SU-DHL-6 (cell line): ENCODE results near the gene VPS9D1.

ENCODE experiments used
- H2AFZ ChIP-seq: fragments of 200-600 bp; sonication (generic); 2 replicates; pipeline ENCODE4 v1.6.1; 2014; ENCODE audit warnings: low read depth, mild to moderate bottlenecking, moderate library complexity, mixed read lengths, antibody characterized with exemption, low read length; ENCODE audit not compliant: severe bottlenecking
- H3F3A ChIP-seq: fragments of 200-600 bp; shearing (Covaris generic); 2 replicates; pipeline ENCODE4 v1.6.0; 2016; ENCODE audit warnings: antibody characterized with exemption, mild to moderate bottlenecking; ENCODE audit not compliant: insufficient read depth
- H3K27ac ChIP-seq: fragments of 200-600 bp; sonication (generic); 2 replicates; pipeline ENCODE4 v1.5.1; 2016; ENCODE audit warnings: low read depth, mild to moderate bottlenecking, low read length, moderate library complexity, mixed read lengths
- H3K27me3 ChIP-seq: fragments of 200-600 bp; sonication (generic), shearing (Covaris generic); 2 replicates; pipeline ENCODE4 v1.6.0; 2014; ENCODE audit warnings: mild to moderate bottlenecking, low read length
- H3K36me3 ChIP-seq: fragments of 200-600 bp; sonication (generic); 2 replicates; pipeline ENCODE4 v1.6.1; 2014; ENCODE audit warnings: mild to moderate bottlenecking, low read length, mixed read lengths
- H3K4me2 ChIP-seq: fragments of 300-600, 200-600 bp; shearing (Covaris generic), sonication (generic); 2 replicates; pipeline ENCODE4 v1.6.0; 2014; ENCODE audit warnings: low read length, low read depth, mild to moderate bottlenecking; ENCODE audit not compliant: poor library complexity, severe bottlenecking
- H3K4me3 ChIP-seq: fragments of 200-600 bp; sonication (generic); 2 replicates; pipeline ENCODE4 v1.5.1; 2014; ENCODE audit warnings: antibody characterized with exemption, low read length, mild to moderate bottlenecking, mixed read lengths; ENCODE audit not compliant: insufficient read depth, poor library complexity, severe bottlenecking
- H3K79me2 ChIP-seq: fragments of 200-600 bp; sonication (generic); 2 replicates; pipeline ENCODE4 v1.6.1; 2014; ENCODE audit warnings: mild to moderate bottlenecking, low read length, moderate library complexity; ENCODE audit not compliant: insufficient read depth
- H3K9ac ChIP-seq: fragments of 200-600 bp; sonication (generic); 2 replicates; pipeline ENCODE4 v1.7.0; 2014; ENCODE audit warnings: mild to moderate bottlenecking, low read length
- H3K9me2 ChIP-seq: fragments of 200-600 bp; sonication (generic); replicated peaks from 2 replicates; pipeline ENCODE4 v1.6.1; 2014; ENCODE audit warnings: low read length; ENCODE audit not compliant: insufficient read depth
- H3K9me3 ChIP-seq: fragments of 200-600 bp; sonication (generic); 2 replicates; pipeline ENCODE4 v1.6.1; 2014; ENCODE audit warnings: low read length, mixed read lengths; ENCODE audit not compliant: insufficient read depth
- H4K20me1 ChIP-seq: fragments of 200-600 bp; sonication (generic); 2 replicates; pipeline ENCODE4 v1.6.1; 2014; ENCODE audit warnings: low read depth, mild to moderate bottlenecking, antibody characterized with exemption, low read length, moderate library complexity, mixed read lengths
- EZH2phosphoT487 ChIP-seq: fragments of 200-600 bp; sonication (generic), shearing (Covaris generic); conservative IDR thresholded peaks from 2 replicates; pipeline ENCODE4 v1.6.1; 2018; ENCODE audit warnings: mild to moderate bottlenecking, antibody characterized with exemption, low read length, moderate library complexity, mixed read lengths
- TF ChIP-seq, protein P1 (sequence below): fragments of 200-600 bp; sonication (generic); IDR thresholded peaks from one replicate; pipeline ENCODE4 v1.5.1; 2017; ENCODE audit warnings: antibody characterized with exemption, mild to moderate bottlenecking, low read length, moderate library complexity; ENCODE audit not compliant: insufficient read depth, poor library complexity, severe bottlenecking

The VPS9D1 gene

DNA sequence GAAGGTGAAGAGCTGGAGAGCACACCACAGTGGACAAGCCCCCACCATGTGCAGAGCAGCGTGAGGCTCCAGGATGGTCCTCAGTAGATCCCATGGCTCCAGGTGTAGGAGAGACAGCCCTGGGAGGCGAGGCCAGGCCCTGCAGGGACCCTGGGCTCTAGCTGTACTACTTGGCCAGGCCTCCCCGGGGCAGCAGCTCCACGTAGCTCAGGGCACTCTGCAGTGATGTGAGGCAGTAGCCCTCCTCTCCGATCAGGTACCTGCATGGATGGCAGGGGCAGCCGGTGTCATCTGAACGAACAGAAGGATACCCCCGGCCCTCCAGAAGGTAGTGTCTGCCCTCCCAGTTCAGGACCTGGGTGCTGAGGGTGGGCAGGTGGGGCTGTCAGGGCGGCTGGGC, 13.0 kb downstream of the VPS9D1 start:
- Histone ChIP-seq H3K4me2 (no peak overlapping the region), H3K9me2 (no peaks in the 10 kb centered on the region), H3K79me2 (no peaks in the 10 kb centered on the region; the same call in 1 of the 2 replicates), H2AFZ (no peak overlapping the region), H3K9ac (no peak overlapping the region), H3K4me3 (no peak overlapping the region), H4K20me1 (no peaks in the 10 kb centered on the region), H3K27me3 (no peaks in the 10 kb centered on the region), H3K9me3 (no peaks in the 10 kb centered on the region), H3K27ac (no peak overlapping the region), H3K36me3 (no peaks in the 10 kb centered on the region), H3F3A (no peaks in the 10 kb centered on the region)
- TF ChIP-seq EZH2phosphoT487, result no peak
- TF ChIP-seq, protein P1, sequence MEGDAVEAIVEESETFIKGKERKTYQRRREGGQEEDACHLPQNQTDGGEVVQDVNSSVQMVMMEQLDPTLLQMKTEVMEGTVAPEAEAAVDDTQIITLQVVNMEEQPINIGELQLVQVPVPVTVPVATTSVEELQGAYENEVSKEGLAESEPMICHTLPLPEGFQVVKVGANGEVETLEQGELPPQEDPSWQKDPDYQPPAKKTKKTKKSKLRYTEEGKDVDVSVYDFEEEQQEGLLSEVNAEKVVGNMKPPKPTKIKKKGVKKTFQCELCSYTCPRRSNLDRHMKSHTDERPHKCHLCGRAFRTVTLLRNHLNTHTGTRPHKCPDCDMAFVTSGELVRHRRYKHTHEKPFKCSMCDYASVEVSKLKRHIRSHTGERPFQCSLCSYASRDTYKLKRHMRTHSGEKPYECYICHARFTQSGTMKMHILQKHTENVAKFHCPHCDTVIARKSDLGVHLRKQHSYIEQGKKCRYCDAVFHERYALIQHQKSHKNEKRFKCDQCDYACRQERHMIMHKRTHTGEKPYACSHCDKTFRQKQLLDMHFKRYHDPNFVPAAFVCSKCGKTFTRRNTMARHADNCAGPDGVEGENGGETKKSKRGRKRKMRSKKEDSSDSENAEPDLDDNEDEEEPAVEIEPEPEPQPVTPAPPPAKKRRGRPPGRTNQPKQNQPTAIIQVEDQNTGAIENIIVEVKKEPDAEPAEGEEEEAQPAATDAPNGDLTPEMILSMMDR, result no peak

DNA sequence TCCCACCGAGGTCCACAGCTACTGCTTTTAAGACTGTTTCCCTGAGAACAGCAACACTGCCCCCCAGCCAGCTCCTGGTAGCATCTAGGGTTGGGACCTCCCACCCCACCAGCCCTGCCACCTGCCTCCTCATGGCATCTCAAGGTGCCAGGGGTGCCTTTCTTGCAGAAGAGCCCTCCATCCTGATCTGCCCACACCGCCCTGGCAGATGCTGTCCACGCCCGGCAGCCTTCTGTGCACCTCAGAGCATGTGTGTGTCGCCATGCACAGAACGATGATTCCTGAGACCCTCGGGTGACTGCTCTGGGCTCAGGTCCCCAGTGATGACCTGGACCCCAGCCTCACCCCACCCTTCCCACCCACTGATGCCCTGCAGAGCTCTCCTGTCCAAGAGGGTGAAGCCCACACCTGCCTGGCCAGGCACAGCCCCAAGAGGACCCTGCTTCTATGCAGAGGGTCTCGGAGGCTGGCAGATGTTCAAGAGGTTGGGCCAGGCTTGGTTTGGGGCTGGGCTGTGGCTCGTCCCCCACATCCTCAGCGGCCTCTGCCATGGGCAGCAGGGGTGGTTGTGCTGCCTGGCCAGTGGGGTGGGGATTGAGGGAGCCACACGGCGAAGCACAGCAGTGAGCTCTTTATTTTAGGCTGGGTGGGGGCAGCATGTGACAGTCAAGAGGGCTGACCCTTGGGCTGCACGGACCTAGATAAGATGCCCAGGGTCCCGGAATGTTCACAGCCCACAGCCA, 14.0 kb downstream of the VPS9D1 start:
- H3K9me2 ChIP-seq, result no peaks in the 10 kb centered on the region
- H4K20me1 ChIP-seq, result no peaks in the 10 kb centered on the region
- no peak overlapping the region for H3K27ac ChIP-seq
- no peak overlapping the region for H2AFZ ChIP-seq
- TF ChIP-seq EZH2phosphoT487, result no peak
- TF ChIP-seq, protein P1, result no peak
- no peak overlapping the region for H3K4me3 ChIP-seq
- no peaks in the 10 kb centered on the region for H3K9me3 ChIP-seq
- H3K79me2 ChIP-seq, result no peaks in the 10 kb centered on the region
- H3F3A ChIP-seq, result no peaks in the 10 kb centered on the region
- H3K27me3 ChIP-seq, result no peaks in the 10 kb centered on the region
- H3K9ac ChIP-seq, result no peak overlapping the region
- no peaks in the 10 kb centered on the region for H3K36me3 ChIP-seq
- H3K4me2 ChIP-seq, result no peak overlapping the region

DNA sequence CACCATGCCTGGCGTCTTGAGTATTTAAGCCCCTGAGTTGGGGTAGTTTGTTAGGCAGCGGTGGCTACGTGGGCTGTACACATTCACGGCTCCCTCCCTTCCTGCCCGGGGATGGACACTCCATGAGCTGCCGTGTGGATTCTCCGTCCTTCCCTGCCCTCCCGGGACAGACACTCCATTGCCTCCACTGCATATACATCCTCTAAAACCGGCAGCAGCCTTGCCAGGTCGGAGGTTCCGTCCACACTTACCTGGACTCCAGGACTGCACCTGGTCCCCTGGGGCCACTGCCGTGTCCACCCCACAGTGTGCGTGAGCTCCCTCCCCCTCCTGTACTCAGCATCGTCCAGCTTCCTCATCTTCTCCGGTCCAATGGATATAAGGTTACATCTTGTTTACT, 15.7 kb downstream of the VPS9D1 start:
- Histone ChIP-seq H3K9ac (no peak overlapping the region), H3K4me3 (no peak overlapping the region), H3F3A (no peaks in the 10 kb centered on the region), H3K36me3 (no peaks in the 10 kb centered on the region), H3K9me2 (no peaks in the 10 kb centered on the region), H2AFZ (no peak overlapping the region), H4K20me1 (no peaks in the 10 kb centered on the region), H3K79me2 (no peaks in the 10 kb centered on the region), H3K9me3 (no peaks in the 10 kb centered on the region), H3K27ac (no peak overlapping the region), H3K4me2 (no peak overlapping the region), H3K27me3 (no peaks in the 10 kb centered on the region)
- TF ChIP-seq EZH2phosphoT487, result no peak
- TF ChIP-seq, protein P1, result no peak
